Activated CD4-positive, alpha-beta T cell treated with anti-CD3 and anti-CD28 coated beads, Interleukin-2, amount 50 U/mL, for 1 hour (primary cell): ENCODE results near the gene NEK9.
"Not testable (repeated sequence)": the region's sequence is repeated elsewhere in the genome, so short reads cannot be mapped to it uniquely, and the experiment has no call there.

Source experiments
- DNase-seq: peaks from one replicate; pipeline ENCODE4 v3.0.0-alpha.2; 2020

Gene NEK9

GRCh38 chr14:75098682-75099081 is 28.2 kb downstream of the NEK9 start:
- DNase-seq, result no peak

- DNase-seq, result no peak
Measured at GRCh38 chr14:75098212-75098611, 28.6 kb downstream of the NEK9 start.

DNA sequence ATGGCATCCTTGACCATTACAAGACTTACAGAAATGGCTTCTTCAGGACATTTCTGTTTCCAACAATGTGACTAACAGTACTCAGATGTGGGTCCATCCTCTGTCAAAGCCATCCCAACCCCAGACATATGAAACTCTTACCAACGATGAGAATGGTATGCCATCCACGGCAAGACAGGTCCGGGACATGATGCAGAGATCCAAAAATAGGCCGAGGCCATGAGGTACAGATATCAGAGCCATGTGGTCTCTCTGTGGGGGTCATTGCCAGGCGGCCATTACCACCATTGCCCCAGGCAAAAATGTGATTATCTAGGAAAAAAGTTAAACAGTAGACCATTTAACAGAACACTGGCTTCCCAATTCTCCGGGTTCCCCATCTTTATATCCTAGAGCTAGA is 29.9 kb downstream of the NEK9 start:
- no peak for DNase-seq

DNA sequence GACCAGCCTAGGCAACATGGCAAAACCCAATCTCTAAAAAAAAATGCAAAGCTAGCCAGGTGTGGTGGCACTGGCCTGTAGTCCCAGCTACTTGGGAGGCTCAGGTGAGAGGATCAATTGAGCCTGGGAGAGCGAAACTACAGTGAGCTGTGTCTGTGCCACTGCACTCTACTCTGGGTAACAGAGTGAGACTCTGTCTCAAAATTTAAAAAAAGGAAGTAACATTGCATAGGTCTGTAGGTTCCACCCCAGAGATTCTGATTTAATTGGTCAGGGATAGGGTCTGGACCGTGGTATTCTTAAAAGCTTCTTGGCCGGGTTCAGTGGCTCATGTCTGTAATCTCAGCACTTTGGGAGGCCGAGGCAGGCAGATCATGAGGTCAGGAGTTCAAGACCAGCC is 31.2 kb downstream of the NEK9 start:
- no peak for DNase-seq

GRCh38 chr14:75094896-75095295 is 32.0 kb downstream of the NEK9 start:
- no peak for DNase-seq

- no peak for DNase-seq
Measured at GRCh38 chr14:75092698-75093097, 34.1 kb downstream of the NEK9 start.

GRCh38 chr14:75091251-75091650 is 35.6 kb downstream of the NEK9 start:
- no peak for DNase-seq

- DNase-seq, result no peak
Measured at GRCh38 chr14:75090353-75090752, 36.5 kb downstream of the NEK9 start.

GRCh38 chr14:75088566-75089373 is 38.1 kb downstream of the NEK9 start:
- DNase-seq, result peak; percentile 23

GRCh38 chr14:75088153-75088552 is 38.7 kb downstream of the NEK9 start:
- no peak for DNase-seq

- no peak for DNase-seq
Measured at GRCh38 chr14:75084513-75084912, 42.3 kb downstream of the NEK9 start.

GRCh38 chr14:75083271-75083670 is 43.6 kb downstream of the NEK9 start:
- no peak for DNase-seq

DNA sequence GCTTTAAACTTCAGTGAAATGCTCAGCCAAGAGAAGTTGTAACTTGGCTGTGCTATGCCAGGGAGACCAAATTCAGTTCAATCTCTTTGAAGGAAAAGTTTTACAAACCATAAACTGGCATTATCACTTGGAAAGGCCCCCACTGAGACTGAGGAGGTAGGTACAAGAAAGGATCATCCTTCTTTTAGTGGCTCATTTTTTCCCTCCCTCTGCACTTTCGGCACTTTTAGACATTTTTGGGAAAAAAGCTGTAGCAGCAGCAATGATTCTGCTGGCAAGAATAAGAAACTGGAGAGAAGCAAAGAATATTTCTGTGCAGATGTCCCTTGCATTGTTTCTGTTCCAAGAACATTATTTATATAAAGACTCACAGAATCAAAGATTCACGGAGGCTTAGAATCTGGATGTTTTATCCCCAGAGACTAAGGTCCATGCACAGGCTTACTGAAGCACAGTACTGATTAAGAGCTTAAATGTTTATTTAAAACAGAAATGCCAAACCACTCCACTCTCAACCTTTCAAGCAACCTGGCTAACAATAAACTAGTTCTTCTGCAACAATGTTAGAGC is 45.1 kb downstream of the NEK9 start:
- DNase-seq, result no peak

DNA sequence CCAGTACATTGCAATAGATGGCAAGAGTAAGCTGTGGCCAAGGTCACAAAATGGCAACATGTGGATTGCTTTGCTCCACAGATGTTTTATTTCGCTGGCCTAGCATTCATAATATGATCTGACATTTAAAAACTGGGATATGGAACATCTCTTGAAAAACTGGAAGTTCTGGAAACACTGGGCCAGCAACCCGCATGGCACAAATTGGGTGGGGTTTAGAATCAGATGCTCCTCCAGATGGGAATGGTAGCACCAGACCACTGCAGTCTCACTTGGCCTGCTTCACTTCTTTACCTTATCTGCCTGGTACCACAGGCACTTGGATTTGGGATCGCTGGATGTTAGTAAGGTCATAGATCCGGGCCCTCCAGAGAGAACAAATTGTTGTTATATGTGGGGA is 47.3 kb downstream of the NEK9 start:
- no peak for DNase-seq

DNA sequence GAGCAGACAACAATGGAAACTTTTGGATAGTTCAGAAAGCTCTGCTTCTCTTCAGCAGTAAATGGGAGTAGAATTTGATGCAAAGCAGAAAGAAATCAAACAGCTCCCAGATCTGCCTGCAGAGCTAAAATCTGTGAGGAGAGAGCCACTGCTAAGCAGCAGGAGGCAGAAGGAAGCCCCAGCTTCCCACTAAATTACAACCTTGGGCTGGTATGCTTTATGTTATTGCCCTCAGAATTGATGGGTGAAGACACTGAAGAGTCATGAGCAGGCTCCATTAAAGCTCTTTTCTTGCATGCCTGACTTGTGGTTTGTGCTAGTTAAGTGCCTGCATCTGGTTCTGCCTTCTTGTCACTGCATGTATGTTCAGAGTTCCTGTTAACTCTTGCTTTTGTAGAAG is 49.1 kb downstream of the NEK9 start:
- no peak for DNase-seq

- no peak for DNase-seq
Measured at GRCh38 chr14:75070383-75070782, 56.5 kb downstream of the NEK9 start.

- DNase-seq, result no peak
Measured at GRCh38 chr14:75069811-75070145, 57.1 kb downstream of the NEK9 start.

GRCh38 chr14:75069121-75069810 is 57.6 kb downstream of the NEK9 start, which contains the start of gene ZC2HC1C:
Gene ZC2HC1C (plus strand): TSS chr14:75069641. CDS start chr14:75070574, 933 bp downstream.
- peak; percentile 33 for DNase-seq

GRCh38 chr14:75068294-75069120 is 58.3 kb downstream of the NEK9 start:
- no peak for DNase-seq

DNA sequence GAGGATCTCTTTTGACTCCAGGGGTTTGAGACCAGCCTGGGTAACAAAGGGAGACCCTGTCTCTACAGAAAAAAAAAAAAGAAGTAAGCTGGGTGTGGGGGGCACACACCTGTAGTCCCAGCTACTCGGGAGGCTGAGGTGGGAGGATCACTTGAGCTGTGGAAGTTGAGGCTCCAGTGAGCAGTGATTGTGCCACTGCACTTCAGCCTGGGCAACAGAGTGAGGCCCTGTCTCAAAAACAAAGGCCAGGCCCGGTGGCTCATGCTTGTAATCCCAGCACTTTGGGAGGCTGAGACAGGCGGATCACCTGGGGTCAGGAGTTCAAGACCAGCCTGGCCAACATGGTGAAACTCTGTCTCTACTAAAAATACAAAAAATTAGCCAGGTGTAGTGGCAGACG is 59.1 kb downstream of the NEK9 start:
- DNase-seq, result not testable (repeated sequence)

DNA sequence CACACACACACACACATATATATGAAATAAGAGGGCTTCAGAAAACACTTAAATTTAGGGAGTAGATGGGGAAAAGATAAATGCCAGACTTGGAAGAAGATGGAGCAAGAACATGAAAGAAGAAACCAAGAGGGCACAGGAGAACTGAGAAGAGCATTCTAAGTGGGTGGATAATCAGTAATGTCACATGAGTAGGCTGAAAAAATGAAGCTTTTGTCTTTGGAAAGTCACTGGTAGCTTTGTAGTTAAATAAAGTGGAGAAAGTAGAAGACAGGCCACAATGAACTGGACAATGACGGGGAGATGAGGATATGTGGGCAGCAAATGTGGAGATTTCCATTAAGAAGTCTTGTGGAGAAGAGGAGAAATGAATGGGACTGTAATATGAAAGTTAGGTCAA is 59.6 kb downstream of the NEK9 start:
- no peak for DNase-seq

GRCh38 chr14:75066691-75067090 is 60.2 kb downstream of the NEK9 start:
- DNase-seq, result no peak

DNA sequence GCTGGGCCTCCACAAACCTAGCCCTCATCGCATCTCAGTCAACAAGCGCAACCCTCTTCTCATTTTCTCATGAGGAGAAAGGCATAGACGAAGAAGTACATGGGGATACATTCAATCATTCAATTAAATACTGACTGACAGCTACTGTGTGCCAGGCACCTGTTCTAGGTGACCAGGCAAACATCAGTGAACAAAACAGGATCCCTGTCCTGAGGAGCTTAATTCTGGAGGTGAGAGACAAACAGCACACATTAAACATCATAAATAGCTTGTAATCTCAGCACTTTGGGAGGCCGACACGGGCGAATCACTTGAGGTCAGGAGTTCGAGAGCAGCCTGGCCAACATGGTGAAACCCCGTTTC is 62.7 kb downstream of the NEK9 start:
- DNase-seq, result no peak
